WERI-Rb-1 (cell line): ENCODE results near the gene SCUBE1.

Source experiments
- DNase-seq: peaks from one replicate; pipeline ENCODE4 v3.0.0-alpha.2; 2020
- H3K27ac ChIP-seq: fragments of 250-450 bp; sonication (Bioruptor Pico); 2 replicates; pipeline ENCODE4 v1.5.1; 2020; ENCODE audit warnings: mild to moderate bottlenecking, moderate library complexity
- H3K27me3 ChIP-seq: fragments of 250-450 bp; sonication (Bioruptor Pico); 2 replicates; pipeline ENCODE4 v1.5.1; 2021; ENCODE audit warnings: mild to moderate bottlenecking, low read depth, moderate library complexity; ENCODE audit not compliant: insufficient read depth, severe bottlenecking
- H3K36me3 ChIP-seq: fragments of 250-450 bp; sonication (Bioruptor Pico); 2 replicates; pipeline ENCODE4 v1.5.1; 2020; ENCODE audit warnings: mild to moderate bottlenecking, moderate library complexity
- H3K4me3 ChIP-seq: 2 replicates; pipeline ENCODE4 v1.5.1; 2011; ENCODE audit warnings: low read depth, mild to moderate bottlenecking, control low read depth, low read length
- H3K9me3 ChIP-seq: fragments of 250-450 bp; sonication (Bioruptor Pico); 2 replicates; pipeline ENCODE4 v1.5.1; 2021; ENCODE audit warnings: mild to moderate bottlenecking, moderate library complexity; ENCODE audit not compliant: severe bottlenecking
- CTCF ChIP-seq: IDR thresholded peaks from 2 replicates; pipeline ENCODE4 v1.5.1; 2011; ENCODE audit warnings: low read depth, mild to moderate bottlenecking, control low read depth, inconsistent platforms, low read length

The SCUBE1 gene

GRCh38 chr22:43156413-43156812 is 186.8 kb downstream of the SCUBE1 start:
- Histone ChIP-seq H3K36me3 (no peaks in the 10 kb centered on the region), H3K4me3 (no peak overlapping the region), H3K9me3 (no peaks in the 10 kb centered on the region), H3K27me3 (no peaks in the 10 kb centered on the region), H3K27ac (no peak overlapping the region)
- TF ChIP-seq CTCF: no peak
- no peak for DNase-seq

GRCh38 chr22:43155789-43156188 is 187.4 kb downstream of the SCUBE1 start:
- no peaks in the 10 kb centered on the region for H3K9me3 ChIP-seq
- TF ChIP-seq CTCF: no peak
- no peak for DNase-seq
- no peaks in the 10 kb centered on the region for H3K27me3 ChIP-seq
- no peak overlapping the region for H3K4me3 ChIP-seq
- no peaks in the 10 kb centered on the region for H3K36me3 ChIP-seq
- H3K27ac ChIP-seq: no peak overlapping the region

GRCh38 chr22:43154887-43155536 is 188.2 kb downstream of the SCUBE1 start:
- Histone ChIP-seq H3K9me3 (no peaks in the 10 kb centered on the region), H3K27ac (no peak overlapping the region), H3K36me3 (no peaks in the 10 kb centered on the region), H3K27me3 (no peaks in the 10 kb centered on the region), H3K4me3 (no peak overlapping the region)
- TF ChIP-seq CTCF: no peak
- DNase-seq: no peak

GRCh38 chr22:43153899-43154298 is 189.3 kb downstream of the SCUBE1 start:
- Histone ChIP-seq H3K27me3 (no peaks in the 10 kb centered on the region), H3K4me3 (no peak overlapping the region), H3K9me3 (no peaks in the 10 kb centered on the region), H3K36me3 (no peaks in the 10 kb centered on the region), H3K27ac (no peak overlapping the region)
- no peak for DNase-seq
- TF ChIP-seq CTCF: no peak

- H3K36me3 ChIP-seq: no peaks in the 10 kb centered on the region
- H3K4me3 ChIP-seq: no peak overlapping the region
- no peak overlapping the region for H3K27ac ChIP-seq
- no peaks in the 10 kb centered on the region for H3K27me3 ChIP-seq
- no peak for DNase-seq
- no peak for TF ChIP-seq CTCF
- no peaks in the 10 kb centered on the region for H3K9me3 ChIP-seq
Observed at GRCh38 chr22:43152357-43153071, 190.7 kb downstream of the SCUBE1 start.
